Measurements from ENCODE around the gene MCMBP. TPM values are rescaled to one million over a fixed set of nuclear protein-coding genes. Genes with fewer than 3 reads are reported as not detected.

Gene MCMBP
- total RNA-seq, 1 experiment from 2014 or later, result 36.1 TPM

- ATAC-seq (no peak), DNase-seq (no peak)
- no peaks in the 10 kb centered on the region for H3K27me3 ChIP-seq (ENCODE audit: low read length)
- no peak overlapping the region for H3K4me3 ChIP-seq (ENCODE audit: low read length)
- H3F3A ChIP-seq (ENCODE audit: low read length, unreplicated experiment), result no peaks in the 10 kb centered on the region
- H2AFZ ChIP-seq (ENCODE audit: low read length), result no peak overlapping the region
- H3K9me2 ChIP-seq (replicated peaks; ENCODE audit: low read length), result no peaks in the 10 kb centered on the region
- H3K4me2 ChIP-seq (ENCODE audit: low read length), result no peak overlapping the region
- peaks cover 54% of the 10 kb centered on the region for H4K20me1 ChIP-seq (ENCODE audit: low read length)
- no peak overlapping the region for H3K9ac ChIP-seq (ENCODE audit: low read length)
- no peaks in the 10 kb centered on the region for H3K36me3 ChIP-seq (ENCODE audit: low read depth, low read length)
- no peaks in the 10 kb centered on the region for H3K9me3 ChIP-seq (ENCODE audit: low read length)
- ChIA-PET POLR2A (ENCODE audit: unreplicated experiment) (no interaction called here), CTCF (no interaction called here)
- intact Hi-C loops (cut with micrococcal nuclease), result no loop called here
- H3K79me2 ChIP-seq (ENCODE audit: low read length), result peaks cover 99% of the 10 kb centered on the region
- no TSS peak for BruUV-seq (replicated peaks)
- no peak for TF ChIP-seq EZH2phosphoT487 (IDR thresholded peaks at IDR 0.05; ENCODE audit: borderline replicate concordance, low read length)
- no peak for TF ChIP-seq CTCF (conservative IDR thresholded peaks at IDR 0.05; ENCODE audit: low read depth, low read length)
- TF ChIP-seq EZH2 (IDR thresholded peaks at IDR 0.05; ENCODE audit: low read length, unreplicated experiment), result no peak
- peaks cover 12% of the 10 kb centered on the region; the same call in 1 of the 2 replicates for H3K4me1 ChIP-seq (ENCODE audit: insufficient read depth, low read length)
- no peak overlapping the region for H3K27ac ChIP-seq (ENCODE audit: low read length)
Observed at GRCh38 chr10:119865699-119866240, 6.9 kb downstream of the MCMBP start.

- no peaks in the 10 kb centered on the region for H3K36me3 ChIP-seq (ENCODE audit: low read depth, low read length)
- no peaks in the 10 kb centered on the region for H3K9me3 ChIP-seq (ENCODE audit: low read length)
- no peak for ATAC-seq
- no peak overlapping the region for H3K4me2 ChIP-seq (ENCODE audit: low read length)
- H3K9me2 ChIP-seq (replicated peaks; ENCODE audit: low read length), result no peaks in the 10 kb centered on the region
- H4K20me1 ChIP-seq (ENCODE audit: low read length), result peaks cover 56% of the 10 kb centered on the region
- H3K9ac ChIP-seq (ENCODE audit: low read length), result no peak overlapping the region
- no peak overlapping the region for H2AFZ ChIP-seq (ENCODE audit: low read length)
- DNase-seq, result no peak
- H3K27ac ChIP-seq (ENCODE audit: low read length), result no peak overlapping the region
- POLR2A ChIA-PET (ENCODE audit: unreplicated experiment), result interaction anchor here (0.6 kb wide), 1 partner anchor 138 kb away, joined by 4 read pairs; the partner anchor contains the start of gene INPP5F
- H3K4me1 ChIP-seq (ENCODE audit: insufficient read depth, low read length), result peaks cover 16% of the 10 kb centered on the region; the same call in 1 of the 2 replicates
- no peaks in the 10 kb centered on the region for H3F3A ChIP-seq (ENCODE audit: low read length, unreplicated experiment)
- no TSS peak for BruUV-seq (replicated peaks)
- TF ChIP-seq EZH2phosphoT487 (IDR thresholded peaks at IDR 0.05; ENCODE audit: borderline replicate concordance, low read length) (no peak), CTCF (conservative IDR thresholded peaks at IDR 0.05; ENCODE audit: low read depth, low read length) (no peak), EZH2 (IDR thresholded peaks at IDR 0.05; ENCODE audit: low read length, unreplicated experiment) (no peak)
- intact Hi-C loops (cut with micrococcal nuclease), result no loop called here
- CTCF ChIA-PET, result no interaction called here
- no peaks in the 10 kb centered on the region for H3K27me3 ChIP-seq (ENCODE audit: low read length)
- H3K79me2 ChIP-seq (ENCODE audit: low read length), result peaks cover 99% of the 10 kb centered on the region
- no peak overlapping the region for H3K4me3 ChIP-seq (ENCODE audit: low read length)
Observed at GRCh38 chr10:119863951-119864565, 8.6 kb downstream of the MCMBP start.

- Histone ChIP-seq H3K4me3 (ENCODE audit: low read length) (no peak overlapping the region), H3K4me1 (ENCODE audit: insufficient read depth, low read length) (peaks cover 16% of the 10 kb centered on the region; the same call in 1 of the 2 replicates), H3K36me3 (ENCODE audit: low read depth, low read length) (peaks cover 6% of the 10 kb centered on the region; the same call in 1 of the 2 replicates), H3K9me3 (ENCODE audit: low read length) (no peaks in the 10 kb centered on the region), H3K79me2 (ENCODE audit: low read length) (peaks cover 94% of the 10 kb centered on the region), H4K20me1 (ENCODE audit: low read length) (peaks cover 48% of the 10 kb centered on the region), H3K9ac (ENCODE audit: low read length) (no peak overlapping the region), H3K27ac (ENCODE audit: low read length) (no peak overlapping the region), H3K27me3 (ENCODE audit: low read length) (no peaks in the 10 kb centered on the region), H3K4me2 (ENCODE audit: low read length) (no peak overlapping the region), H3K9me2 (replicated peaks; ENCODE audit: low read length) (no peaks in the 10 kb centered on the region), H3F3A (ENCODE audit: low read length, unreplicated experiment) (no peaks in the 10 kb centered on the region), H2AFZ (ENCODE audit: low read length) (no peak overlapping the region)
- ChIA-PET CTCF (no interaction called here), POLR2A (ENCODE audit: unreplicated experiment) (no interaction called here)
- intact Hi-C loops (cut with micrococcal nuclease), result no loop called here
- TF ChIP-seq EZH2phosphoT487 (IDR thresholded peaks at IDR 0.05; ENCODE audit: borderline replicate concordance, low read length) (no peak), EZH2 (IDR thresholded peaks at IDR 0.05; ENCODE audit: low read length, unreplicated experiment) (no peak), CTCF (conservative IDR thresholded peaks at IDR 0.05; ENCODE audit: low read depth, low read length) (no peak)
- BruUV-seq (replicated peaks), result no TSS peak
- ATAC-seq (no peak), DNase-seq (no peak)
Observed at GRCh38 chr10:119862524-119862923, 10.1 kb downstream of the MCMBP start.

Data from PC-3 (cell line).